GM15510 (cell line): Measurements from ENCODE around the gene SYNGR3.

ENCODE experiments used
- POLR2A ChIP-seq: IDR thresholded peaks from 3 replicates; pipeline ENCODE4 v1.6.1; 2011; ENCODE audit warnings: borderline replicate concordance; ENCODE audit not compliant: insufficient read length; ENCODE audit errors: extremely low read depth

Gene SYNGR3, protein sequence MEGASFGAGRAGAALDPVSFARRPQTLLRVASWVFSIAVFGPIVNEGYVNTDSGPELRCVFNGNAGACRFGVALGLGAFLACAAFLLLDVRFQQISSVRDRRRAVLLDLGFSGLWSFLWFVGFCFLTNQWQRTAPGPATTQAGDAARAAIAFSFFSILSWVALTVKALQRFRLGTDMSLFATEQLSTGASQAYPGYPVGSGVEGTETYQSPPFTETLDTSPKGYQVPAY

DNA sequence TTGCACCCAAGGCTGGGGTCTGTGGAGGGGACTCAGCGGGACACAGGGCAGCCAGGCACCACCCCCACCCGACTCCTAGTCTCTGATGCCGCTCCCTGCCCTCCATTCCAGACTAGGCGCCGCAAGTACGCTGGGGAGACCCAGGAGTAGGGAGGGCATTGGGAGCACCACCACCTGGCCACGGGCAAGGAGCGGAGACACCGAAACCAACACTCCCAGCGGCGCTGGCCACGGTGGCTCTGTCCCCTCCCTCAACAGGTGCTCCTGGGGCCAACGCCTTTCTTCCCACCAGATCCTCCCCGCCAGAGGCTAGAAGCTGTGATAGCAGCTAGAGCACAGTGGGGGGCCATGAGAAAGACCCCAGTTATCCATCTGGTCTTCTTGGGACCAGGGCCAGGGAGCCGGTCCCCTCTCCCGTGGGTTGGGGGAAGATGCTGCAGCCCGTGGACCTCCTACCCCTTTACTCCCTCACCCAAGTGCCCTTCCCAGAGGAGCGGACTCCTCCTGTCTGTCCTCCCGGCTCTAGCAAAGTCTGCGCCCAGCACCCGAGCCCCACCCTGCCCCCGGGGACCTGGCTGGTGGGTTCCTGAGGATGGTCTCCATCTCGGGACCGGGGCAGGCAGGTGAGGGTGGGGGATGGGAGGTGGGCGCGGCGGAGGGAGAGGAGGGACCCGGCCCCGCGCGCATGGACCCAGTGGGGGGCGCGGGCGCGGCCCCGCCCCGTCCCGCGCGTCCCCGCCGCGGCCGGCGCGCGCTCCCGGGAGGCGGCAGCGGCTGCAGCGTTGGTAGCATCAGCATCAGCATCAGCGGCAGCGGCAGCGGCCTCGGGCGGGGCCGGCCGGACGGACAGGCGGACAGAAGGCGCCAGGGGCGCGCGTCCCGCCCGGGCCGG, at the start of gene SYNGR3:
Gene SYNGR3 (plus strand): TSS at position 762 of the 892 bp plus-strand sequence. CDS start 133 bp downstream, outside the sequence.
- TF ChIP-seq POLR2A = peak; percentile 7

DNA sequence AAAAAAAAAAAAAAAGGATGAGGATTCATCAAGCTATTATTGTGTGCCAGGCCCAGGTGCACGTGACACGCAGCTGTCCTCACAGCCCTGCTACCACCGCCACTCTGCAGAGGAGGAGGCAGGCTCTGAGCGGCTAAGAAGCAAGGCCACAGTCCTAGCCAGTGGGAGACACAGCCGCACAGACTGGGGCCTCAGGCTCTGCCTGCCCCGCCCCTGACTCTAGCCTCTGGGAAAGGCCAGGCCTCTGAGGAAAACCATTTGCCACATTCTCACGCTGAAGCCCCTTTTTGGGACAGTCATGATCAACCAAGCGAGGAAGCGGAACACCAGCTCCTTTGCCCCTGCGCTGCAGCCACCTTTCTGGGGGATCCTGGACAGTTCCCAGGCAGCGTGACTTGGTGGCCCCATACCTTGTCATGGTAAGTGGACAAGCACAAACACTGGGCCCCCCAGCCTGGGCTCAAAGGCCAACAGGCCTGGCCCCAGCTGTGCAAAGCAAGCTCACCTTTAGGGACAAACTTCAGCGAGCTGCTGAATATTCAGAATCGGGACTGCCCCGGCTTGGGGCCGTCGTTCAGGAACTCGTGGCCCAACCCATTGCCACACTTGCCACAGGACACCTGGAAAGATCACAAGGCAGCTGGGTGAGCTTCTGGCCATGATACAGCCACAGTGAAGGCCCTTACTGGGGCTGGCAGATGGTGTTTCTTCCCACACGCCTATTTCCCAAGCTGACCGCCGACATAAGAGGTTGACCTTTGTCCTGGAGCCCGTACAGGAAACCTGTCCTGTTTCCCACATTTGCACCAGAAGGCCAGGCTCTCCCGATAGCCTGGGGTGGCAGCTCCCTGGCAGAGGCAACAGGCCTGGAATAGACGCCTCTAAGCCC, 49.3 kb upstream of the SYNGR3 start:
- TF ChIP-seq POLR2A = no peak

DNA sequence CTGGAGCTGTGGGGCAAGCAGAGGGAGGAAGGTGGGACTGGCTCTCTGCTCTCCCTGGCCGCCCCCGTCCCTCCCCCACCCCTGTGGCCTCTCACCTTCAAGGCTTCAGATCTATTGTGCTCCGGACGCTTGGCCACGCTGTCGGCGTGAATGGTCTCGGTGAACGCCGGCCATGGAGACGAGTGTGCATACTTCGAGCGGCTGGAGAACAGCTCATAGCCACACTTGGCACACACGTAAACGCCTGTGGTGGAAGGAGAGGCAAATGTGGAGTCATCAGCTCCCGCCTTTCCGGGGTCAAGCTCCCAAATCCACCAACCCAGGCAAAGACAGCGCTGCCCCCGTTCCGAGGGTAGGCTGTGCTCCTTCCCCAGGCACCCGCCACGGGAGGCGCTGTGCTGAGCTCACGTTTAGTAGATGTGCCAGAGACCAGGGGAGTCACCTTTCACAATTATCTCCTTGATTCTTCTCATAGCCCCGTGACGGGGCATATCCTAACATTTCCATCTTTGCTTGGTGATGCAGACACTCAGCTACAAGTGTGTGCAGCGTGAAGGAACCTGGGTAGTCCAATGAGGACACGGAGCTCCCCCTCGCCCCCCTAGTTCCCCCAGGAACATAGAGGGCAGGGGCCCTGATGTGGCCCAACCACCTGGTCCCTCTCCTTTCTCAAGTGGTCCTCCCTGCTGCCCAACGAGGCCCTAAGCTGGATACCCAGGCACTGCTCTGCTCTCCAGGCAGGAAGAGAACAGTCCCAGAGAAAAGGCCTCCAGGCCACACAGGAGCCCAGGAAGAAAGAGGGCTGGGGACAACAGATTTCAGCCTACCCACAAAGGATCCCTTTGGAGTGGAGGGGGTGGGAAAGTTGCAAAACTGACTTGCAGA, 48.4 kb upstream of the SYNGR3 start:
- no peak for TF ChIP-seq POLR2A

DNA sequence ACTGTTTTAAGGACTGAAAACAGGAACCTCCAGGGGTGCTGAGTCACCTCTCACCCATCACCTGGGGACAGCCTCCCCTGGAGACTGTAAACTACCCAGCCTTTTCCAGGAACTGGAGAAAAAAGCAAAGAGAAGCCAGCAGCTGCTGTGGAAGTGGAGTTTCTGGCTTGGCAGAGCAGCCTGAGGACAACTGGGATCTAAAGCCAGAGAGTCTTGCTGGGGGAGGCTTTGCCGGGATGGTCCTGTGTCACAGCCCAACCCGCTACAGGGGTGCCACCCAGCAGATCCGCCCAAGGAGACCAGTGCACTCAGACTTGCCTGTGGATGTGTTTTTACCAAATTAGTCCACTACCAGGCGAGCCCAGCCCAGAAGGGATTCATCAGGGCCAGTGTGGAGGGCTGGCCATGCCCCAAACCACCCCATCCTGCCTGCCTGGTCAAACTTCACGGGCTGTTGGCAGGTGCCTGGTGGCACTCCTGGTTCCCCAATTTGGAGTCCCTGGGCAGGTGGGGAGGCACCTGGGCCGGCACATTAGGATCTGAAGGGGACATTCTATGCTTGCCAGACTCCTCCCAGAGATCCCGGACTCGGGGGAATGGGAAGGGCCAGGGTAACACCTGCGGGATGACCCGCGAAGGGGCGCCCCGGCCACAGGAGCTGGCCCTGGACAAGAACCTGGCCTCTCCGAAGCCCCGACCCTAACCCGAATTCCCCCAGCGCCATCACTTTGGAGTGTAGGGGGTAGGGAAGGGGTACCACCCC, 47.5 kb upstream of the SYNGR3 start:
- TF ChIP-seq POLR2A = no peak

DNA sequence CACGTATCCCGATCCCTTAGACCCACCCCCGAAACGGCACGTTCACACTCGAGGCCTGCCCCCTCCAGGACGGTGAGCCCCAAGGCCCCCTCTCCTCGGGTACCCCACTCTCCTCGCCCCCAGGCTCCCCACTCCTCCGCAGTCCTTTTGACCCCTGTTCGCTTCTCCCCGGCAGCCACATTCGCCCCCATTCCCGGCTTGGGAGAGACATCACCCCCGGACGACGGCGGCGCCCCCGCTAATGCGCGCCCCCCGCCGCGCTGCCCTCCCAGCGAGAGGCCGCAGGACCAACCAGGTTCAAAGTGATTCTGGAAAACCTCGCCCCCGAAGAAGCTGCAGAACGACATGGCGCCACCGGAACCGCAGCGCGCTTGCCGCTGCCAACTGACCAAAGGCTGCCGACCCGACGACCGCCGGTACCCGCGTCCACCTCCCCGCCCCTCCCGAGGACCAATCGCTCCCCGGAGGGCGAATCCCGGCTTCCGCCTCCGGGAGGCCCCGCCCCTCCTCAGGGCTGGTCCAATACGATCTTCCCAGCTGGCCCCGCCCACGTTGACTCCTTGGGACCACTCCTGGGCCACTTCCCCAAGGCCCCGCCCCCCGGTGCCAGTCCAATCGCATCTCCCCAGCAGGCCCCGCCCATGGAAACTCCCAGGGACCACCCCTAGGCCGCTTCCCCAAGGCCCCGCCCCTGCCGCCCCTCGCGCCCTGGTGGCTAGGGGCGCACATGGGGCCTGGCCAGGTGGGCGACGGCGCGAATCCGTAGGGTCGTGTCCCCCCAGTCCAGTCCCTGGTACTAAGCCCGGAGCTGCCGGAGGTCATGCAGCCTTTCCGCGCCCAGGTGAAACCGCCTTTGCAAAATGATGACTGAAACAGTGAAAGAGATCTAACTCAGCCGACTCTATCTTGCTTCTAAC, 46.7 kb upstream of the SYNGR3 start, which contains the start of gene MSRB1:
Gene MSRB1 (minus strand): TSS at position 390 of the 917 bp plus-strand sequence. CDS start 43 bp downstream, at position 347.
- TF ChIP-seq POLR2A = peak; percentile 82

DNA sequence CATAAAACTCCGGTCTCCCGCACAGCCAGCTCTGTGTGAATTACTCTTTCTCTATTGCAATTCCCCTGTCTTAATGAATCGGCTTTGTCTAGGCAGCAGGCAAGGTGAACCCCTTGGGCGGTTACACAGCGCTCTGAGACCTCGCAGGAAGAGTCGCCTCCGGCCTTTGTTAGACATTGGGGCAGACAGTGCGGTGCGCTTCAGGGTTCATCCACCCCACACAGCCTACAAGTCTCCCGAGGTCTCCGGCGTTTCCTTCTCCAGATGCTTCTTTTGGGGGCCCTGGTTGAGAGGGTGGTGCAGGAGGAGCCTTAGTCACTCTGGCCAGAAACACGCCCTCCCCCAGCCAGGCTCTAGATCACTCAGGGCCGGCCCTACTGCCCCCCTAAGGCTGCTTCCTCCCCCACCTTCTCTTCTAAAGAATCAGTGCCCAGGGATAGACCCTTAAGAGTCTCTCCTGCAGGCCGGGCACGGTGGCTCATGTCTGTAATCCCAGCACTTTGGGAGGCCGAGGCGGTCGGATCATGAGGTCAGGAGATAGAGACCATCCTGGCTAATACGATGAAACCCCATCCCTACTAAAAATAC, 45.1 kb upstream of the SYNGR3 start:
- no peak for TF ChIP-seq POLR2A

DNA sequence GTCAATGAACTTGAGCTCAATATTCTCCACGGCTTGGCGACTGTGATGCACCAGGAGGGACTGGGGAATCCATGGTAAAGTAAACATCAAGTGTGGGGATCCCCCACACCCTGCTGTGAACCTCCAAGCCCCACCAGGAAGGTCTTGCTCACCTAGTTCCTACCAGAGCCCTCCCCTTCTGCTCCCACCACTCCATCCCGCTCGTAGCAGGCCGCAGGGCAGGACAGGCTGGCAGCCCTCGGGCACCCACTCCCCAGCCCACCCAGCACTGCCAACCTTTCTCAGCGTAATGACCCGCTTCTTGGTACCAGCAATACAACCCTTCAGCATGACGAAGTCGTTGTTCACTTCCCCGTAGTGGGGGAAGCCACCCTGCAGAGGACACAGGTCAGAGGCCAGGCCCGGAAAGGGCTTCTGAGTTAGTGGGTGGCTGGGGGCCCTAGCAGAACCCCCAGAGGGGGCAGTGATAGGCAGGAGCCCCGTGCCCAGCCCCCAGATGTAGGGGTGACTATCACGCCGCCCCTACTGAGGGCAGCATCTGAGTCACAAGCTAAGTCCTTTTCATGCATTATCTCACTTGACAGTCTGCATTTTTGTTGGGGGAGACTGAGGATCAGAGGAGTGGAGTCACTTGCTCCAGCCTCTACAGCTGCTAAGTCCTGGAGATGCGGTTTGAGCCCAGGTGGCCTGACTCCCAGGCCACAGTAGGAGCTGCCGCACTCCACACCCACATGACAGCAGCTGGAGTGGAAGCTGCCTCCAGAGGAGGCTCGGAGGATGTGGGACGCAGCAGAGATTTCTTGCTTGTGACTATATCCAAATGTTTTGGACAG, 44.0 kb upstream of the SYNGR3 start:
- TF ChIP-seq POLR2A = no peak

DNA sequence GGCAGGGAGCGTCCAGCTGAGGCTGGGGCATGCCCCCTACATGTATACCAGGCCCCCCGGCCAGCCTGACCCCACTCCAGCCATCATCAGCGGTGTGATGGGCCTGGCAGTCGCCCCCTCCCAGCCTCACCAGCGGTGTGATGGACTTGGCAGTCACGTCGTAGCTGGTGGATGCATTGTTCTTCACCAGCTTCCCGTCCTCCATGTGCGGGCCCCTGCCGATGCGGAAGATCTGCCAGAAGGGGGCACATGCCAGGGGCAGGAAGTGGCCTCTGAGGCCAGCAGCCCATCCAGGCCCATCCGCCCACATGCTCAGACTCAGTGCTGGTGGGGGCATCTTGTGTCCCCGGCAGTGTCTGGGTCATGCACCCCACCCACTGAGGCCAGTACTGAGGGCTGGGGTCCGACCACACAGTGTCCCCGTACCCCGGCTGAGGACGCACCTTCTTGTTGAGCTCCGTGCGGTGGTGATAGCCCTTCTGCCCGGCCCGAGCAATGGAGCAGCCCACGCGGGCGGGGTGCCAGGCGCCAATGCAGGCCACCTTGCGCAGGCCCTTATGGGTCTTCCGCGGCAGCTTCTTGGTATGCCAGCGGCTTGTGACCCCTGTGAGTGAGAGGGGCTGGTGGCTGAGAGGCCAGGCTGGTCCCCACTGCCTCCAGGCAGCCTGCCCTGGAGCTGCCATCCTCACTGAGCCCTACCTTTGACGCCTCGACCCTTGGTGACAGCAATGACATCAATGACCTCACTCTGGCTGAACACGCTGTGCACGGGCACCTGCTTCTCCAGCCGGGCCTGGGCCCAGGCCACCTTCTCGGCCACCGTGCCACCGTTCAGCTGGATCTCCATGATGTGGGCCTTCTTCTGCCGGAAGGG, 43.0 kb upstream of the SYNGR3 start:
- no peak for TF ChIP-seq POLR2A

DNA sequence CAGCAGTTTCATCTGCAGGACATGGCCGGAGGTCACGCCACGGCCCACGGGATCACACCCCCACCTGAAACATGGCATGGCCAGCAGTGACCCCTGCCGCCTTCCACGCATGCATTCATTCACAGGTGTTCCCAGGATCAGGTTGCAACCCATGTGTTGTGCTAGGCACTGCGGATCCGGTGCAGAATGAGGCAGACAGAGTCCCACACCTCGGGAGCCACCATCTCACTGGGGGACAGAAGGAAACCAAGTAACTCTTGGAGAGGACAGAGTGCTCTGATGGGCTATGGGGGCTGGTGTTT, 42.5 kb upstream of the SYNGR3 start:
- no peak for TF ChIP-seq POLR2A

DNA sequence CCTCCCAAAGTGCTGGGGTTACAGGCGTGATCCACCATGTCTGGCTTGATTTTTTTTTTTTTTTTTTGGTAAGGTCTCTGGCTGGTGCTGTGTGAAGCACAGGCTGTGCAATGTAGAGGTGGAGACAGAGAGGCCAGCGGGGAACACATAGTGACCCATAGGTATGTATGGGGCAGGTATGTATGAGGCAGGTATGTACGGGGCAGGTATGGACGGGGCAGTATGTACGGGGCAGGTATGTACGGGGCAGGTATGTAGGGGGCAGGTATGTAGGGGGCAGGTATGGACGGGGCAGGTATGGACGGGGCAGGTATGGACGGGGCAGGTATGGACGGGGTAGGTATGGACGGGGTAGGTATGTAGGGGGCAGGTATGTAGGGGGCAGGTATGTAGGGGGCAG, 40.3 kb upstream of the SYNGR3 start:
- no peak for TF ChIP-seq POLR2A
